ENCODE data around the gene DOCK7. TPM values are rescaled to one million over a fixed set of nuclear protein-coding genes. Genes with fewer than 3 reads are reported as not detected.
A peak's percentile ranks its signal among the peaks of the same experiment; 100 is the strongest.
"Not testable (repeated sequence)": the region's sequence is repeated elsewhere in the genome, so short reads cannot be mapped to it uniquely, and the experiment has no call there.

Gene DOCK7
- total RNA-seq, 2 donors from 2014 or later: 31.6 to 32.0 TPM

- H3K4me3 ChIP-seq: no peak overlapping the region
- DNase-seq (no peak), ATAC-seq (no peak)
- H3K27me3 ChIP-seq: no peaks in the 10 kb centered on the region
- TF ChIP-seq, protein P1, sequence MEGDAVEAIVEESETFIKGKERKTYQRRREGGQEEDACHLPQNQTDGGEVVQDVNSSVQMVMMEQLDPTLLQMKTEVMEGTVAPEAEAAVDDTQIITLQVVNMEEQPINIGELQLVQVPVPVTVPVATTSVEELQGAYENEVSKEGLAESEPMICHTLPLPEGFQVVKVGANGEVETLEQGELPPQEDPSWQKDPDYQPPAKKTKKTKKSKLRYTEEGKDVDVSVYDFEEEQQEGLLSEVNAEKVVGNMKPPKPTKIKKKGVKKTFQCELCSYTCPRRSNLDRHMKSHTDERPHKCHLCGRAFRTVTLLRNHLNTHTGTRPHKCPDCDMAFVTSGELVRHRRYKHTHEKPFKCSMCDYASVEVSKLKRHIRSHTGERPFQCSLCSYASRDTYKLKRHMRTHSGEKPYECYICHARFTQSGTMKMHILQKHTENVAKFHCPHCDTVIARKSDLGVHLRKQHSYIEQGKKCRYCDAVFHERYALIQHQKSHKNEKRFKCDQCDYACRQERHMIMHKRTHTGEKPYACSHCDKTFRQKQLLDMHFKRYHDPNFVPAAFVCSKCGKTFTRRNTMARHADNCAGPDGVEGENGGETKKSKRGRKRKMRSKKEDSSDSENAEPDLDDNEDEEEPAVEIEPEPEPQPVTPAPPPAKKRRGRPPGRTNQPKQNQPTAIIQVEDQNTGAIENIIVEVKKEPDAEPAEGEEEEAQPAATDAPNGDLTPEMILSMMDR (IDR thresholded peaks at IDR 0.05): no peak
- TF ChIP-seq POLR2A (IDR thresholded peaks at IDR 0.05): no peak
- 59 to 72% methylated on average over 7 of the region's 7 CpGs for WGBS, 2 donors
- H3K27ac ChIP-seq: peak overlapping the region in 2 of 4 donors; percentile 84 to 85
- intact Hi-C loops (cut with DNase I): no loop called here
- H3K9me3 ChIP-seq: no peaks in the 10 kb centered on the region
- peaks cover 32% of the 10 kb centered on the region for H3K4me1 ChIP-seq
- H3K36me3 ChIP-seq (replicated peaks in 1 of 2; ENCODE audit: insufficient read depth in 1 of 2, low read depth in 2 of 2): no peaks in the 10 kb centered on the region
These were observed 1.4 kb downstream of the DOCK7 start for GRCh38 chr1:62686822-62687221.

GRCh38 chr1:62685431-62685859, 2.7 kb downstream of the DOCK7 start:
- H3K4me3 ChIP-seq: no peak overlapping the region
- H3K36me3 ChIP-seq (replicated peaks in 1 of 2; ENCODE audit: insufficient read depth in 1 of 2, low read depth in 2 of 2): no peaks in the 10 kb centered on the region
- peaks cover 32% of the 10 kb centered on the region for H3K4me1 ChIP-seq
- intact Hi-C loops (cut with DNase I): no loop called here
- H3K27me3 ChIP-seq: no peaks in the 10 kb centered on the region
- ATAC-seq (no peak), DNase-seq (no peak)
- WGBS, 2 donors: 60% methylated on average over 3 of the region's 3 CpGs
- H3K27ac ChIP-seq: no peak overlapping the region
- H3K9me3 ChIP-seq: no peaks in the 10 kb centered on the region
- TF ChIP-seq, protein P1 (IDR thresholded peaks at IDR 0.05): no peak
- no peak for TF ChIP-seq POLR2A (IDR thresholded peaks at IDR 0.05)

- no peak for DNase-seq
- no peak for TF ChIP-seq POLR2A (IDR thresholded peaks at IDR 0.05)
- TF ChIP-seq, protein P1 (IDR thresholded peaks at IDR 0.05): no peak
- H3K27ac ChIP-seq: peak overlapping the region in 2 of 4 donors; percentile 8 to 55
- no peaks in the 10 kb centered on the region for H3K9me3 ChIP-seq
- no peaks in the 10 kb centered on the region for H3K36me3 ChIP-seq (replicated peaks in 1 of 2; ENCODE audit: insufficient read depth in 1 of 2, low read depth in 2 of 2)
- no peaks in the 10 kb centered on the region for H3K27me3 ChIP-seq
- ATAC-seq: peak; percentile 71
- H3K4me3 ChIP-seq: no peak overlapping the region
- intact Hi-C loops (cut with DNase I): no loop called here
- H3K4me1 ChIP-seq: peaks cover 25% of the 10 kb centered on the region
These were observed 5.7 kb downstream of the DOCK7 start for GRCh38 chr1:62682531-62682930.

GRCh38 chr1:62680992-62681391, 7.2 kb downstream of the DOCK7 start:
- H3K4me3 ChIP-seq; H3K9me3 ChIP-seq; intact Hi-C loops (cut with DNase I); DNase-seq; ATAC-seq; H3K36me3 ChIP-seq (replicated peaks in 1 of 2; ENCODE audit: insufficient read depth in 1 of 2, low read depth in 2 of 2); H3K27ac ChIP-seq; H3K27me3 ChIP-seq: not testable (repeated sequence)
- WGBS, 2 donors: 100% methylated on average over 1 to 2 of the region's 2 CpGs
- H3K4me1 ChIP-seq: peaks cover 18% of the 10 kb centered on the region

- H3K27ac ChIP-seq; H3K9me3 ChIP-seq; H3K4me3 ChIP-seq; DNase-seq; H3K36me3 ChIP-seq (replicated peaks in 1 of 2; ENCODE audit: insufficient read depth in 1 of 2, low read depth in 2 of 2); H3K27me3 ChIP-seq; intact Hi-C loops (cut with DNase I); ATAC-seq; H3K4me1 ChIP-seq: not testable (repeated sequence)
- WGBS, 2 donors: 94 to 97% methylated on average over 2 of the region's 2 CpGs
These were observed 10.4 kb downstream of the DOCK7 start for GRCh38 chr1:62677822-62678221.

DNA sequence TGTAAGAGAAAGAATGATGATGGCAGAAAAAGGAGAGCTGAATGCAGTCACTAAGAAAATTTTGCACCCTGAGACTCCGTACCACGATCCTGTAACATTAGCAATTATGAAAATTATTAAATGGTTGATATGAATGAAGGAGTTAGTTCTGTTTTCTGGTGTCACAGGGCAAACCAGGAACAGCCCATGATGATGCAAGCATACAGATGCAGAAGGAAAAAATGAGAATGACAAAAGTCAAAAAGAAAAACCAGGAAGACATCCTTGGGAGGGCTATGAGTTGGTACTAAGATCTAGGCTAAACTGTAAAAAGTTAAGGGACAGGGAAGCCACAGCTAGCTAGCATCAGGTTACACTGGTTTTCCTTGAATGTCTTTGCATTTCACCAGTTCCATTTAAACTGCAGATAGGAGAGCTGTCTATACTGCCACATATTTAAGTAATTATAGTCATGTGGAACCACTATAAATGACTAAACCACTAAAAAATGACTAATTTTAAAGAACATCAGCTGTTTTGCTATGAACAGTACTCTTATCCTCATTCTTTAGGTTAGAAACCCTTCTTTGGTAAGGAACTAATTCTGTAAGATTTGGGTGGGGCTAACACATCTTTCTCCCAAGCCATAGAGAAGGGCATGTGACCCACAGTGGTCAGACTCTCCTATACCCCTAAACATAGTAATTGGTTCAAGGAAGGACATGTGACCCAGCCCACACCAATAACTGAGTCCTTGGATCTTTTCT, 11.4 kb downstream of the DOCK7 start:
- Histone ChIP-seq H3K4me1 (peaks cover 5% of the 10 kb centered on the region), H3K36me3 (replicated peaks in 1 of 2; ENCODE audit: insufficient read depth in 1 of 2, low read depth in 2 of 2) (no peaks in the 10 kb centered on the region), H3K4me3 (no peak overlapping the region), H3K9me3 (no peaks in the 10 kb centered on the region), H3K27ac (no peak overlapping the region), H3K27me3 (no peaks in the 10 kb centered on the region)
- WGBS, 2 donors: 80 to 83% methylated on average over 2 of the region's 2 CpGs
- intact Hi-C loops (cut with DNase I): no loop called here
- ATAC-seq: no peak
- TF ChIP-seq, protein P1 (IDR thresholded peaks at IDR 0.05): no peak
- no peak for TF ChIP-seq POLR2A (IDR thresholded peaks at IDR 0.05)
- no peak for DNase-seq

Data from body of pancreas (tissue), 4 donors.